OCI-LY1 (cell line): Measurements from ENCODE around the gene SLC16A4.

Source experiments
- H2AFZ ChIP-seq: fragments of 200-600 bp; sonication (generic), shearing (Covaris generic); 2 replicates; pipeline ENCODE4 v1.6.0; 2014; ENCODE audit warnings: antibody characterized with exemption, mild to moderate bottlenecking, low read length
- H3F3A ChIP-seq: fragments of 200-600 bp; sonication (generic), shearing (Covaris generic); 2 replicates; pipeline ENCODE4 v1.6.0; 2014; ENCODE audit warnings: mild to moderate bottlenecking, antibody characterized with exemption, low read length, moderate library complexity; ENCODE audit not compliant: insufficient read depth
- H3K27ac ChIP-seq: fragments of 200-600 bp; sonication (generic); 2 replicates; pipeline ENCODE4 v1.5.1; 2014; ENCODE audit warnings: low read length, mixed run types, mild to moderate bottlenecking, low read depth; ENCODE audit not compliant: poor library complexity, severe bottlenecking
- H3K27me3 ChIP-seq: fragments of 200-600 bp; sonication (generic); 2 replicates; pipeline ENCODE4 v1.6.0; 2014; ENCODE audit warnings: antibody characterized with exemption, mild to moderate bottlenecking, low read length, moderate library complexity; ENCODE audit not compliant: insufficient read depth
- H3K36me3 ChIP-seq: fragments of 200-600 bp; sonication (generic); 2 replicates; pipeline ENCODE4 v1.6.1; 2014; ENCODE audit warnings: mild to moderate bottlenecking, antibody characterized with exemption, low read length, moderate library complexity, mixed read lengths; ENCODE audit not compliant: insufficient read depth
- H3K4me1 ChIP-seq: fragments of 200-600 bp; sonication (generic); 2 replicates; pipeline ENCODE4 v1.5.1; 2014; ENCODE audit warnings: mild to moderate bottlenecking, low read length, moderate library complexity; ENCODE audit not compliant: insufficient read depth, severe bottlenecking
- H3K4me2 ChIP-seq: fragments of 200-600 bp; sonication (generic), shearing (Covaris generic); 2 replicates; pipeline ENCODE4 v1.6.1; 2014; ENCODE audit warnings: low read length
- H3K4me3 ChIP-seq: fragments of 200-600 bp; sonication (generic); 2 replicates; pipeline ENCODE4 v1.5.1; 2014; ENCODE audit warnings: low read length, low read depth, mild to moderate bottlenecking, mixed read lengths; ENCODE audit not compliant: poor library complexity, severe bottlenecking
- H3K79me2 ChIP-seq: fragments of 200-600 bp; shearing (Covaris generic); 2 replicates; pipeline ENCODE4 v1.6.1; 2016; ENCODE audit warnings: mixed run types, low read length, mixed read lengths; ENCODE audit not compliant: insufficient read depth
- H3K9ac ChIP-seq: fragments of 200-600 bp; sonication (generic), shearing (Covaris generic); 2 replicates; pipeline ENCODE4 v1.6.1; 2014; ENCODE audit warnings: mild to moderate bottlenecking, low read length, mixed read lengths
- H3K9me2 ChIP-seq: fragments of 200-600 bp; sonication (generic), shearing (Covaris generic); 2 replicates; pipeline ENCODE4 v1.6.1; 2014; ENCODE audit warnings: low read depth, mild to moderate bottlenecking, low read length, mixed read lengths
- H3K9me3 ChIP-seq: fragments of 200-600 bp; shearing (Covaris generic); 2 replicates; pipeline ENCODE4 v1.6.1; 2014; ENCODE audit warnings: low read length, mixed read lengths
- H4K20me1 ChIP-seq: fragments of 200-600 bp; sonication (generic), shearing (Covaris generic); 2 replicates; pipeline ENCODE4 v1.6.0; 2016; ENCODE audit warnings: mild to moderate bottlenecking, low read length; ENCODE audit not compliant: insufficient read depth
- EZH2 ChIP-seq: fragments of 200-600 bp; sonication (generic), shearing (Covaris generic); IDR thresholded peaks from 2 replicates; pipeline ENCODE4 v1.8.0; 2017; ENCODE audit warnings: borderline replicate concordance, mixed run types, mild to moderate bottlenecking, antibody characterized with exemption, low read length, moderate library complexity, mixed read lengths
- TF ChIP-seq, protein P1 (sequence below): fragments of 200-600 bp; sonication (generic), shearing (Covaris generic); IDR thresholded peaks from 2 replicates; pipeline ENCODE4 v1.5.1; 2017; ENCODE audit warnings: mild to moderate bottlenecking, antibody characterized with exemption, low read length, moderate library complexity, mixed read lengths

Gene SLC16A4

DNA sequence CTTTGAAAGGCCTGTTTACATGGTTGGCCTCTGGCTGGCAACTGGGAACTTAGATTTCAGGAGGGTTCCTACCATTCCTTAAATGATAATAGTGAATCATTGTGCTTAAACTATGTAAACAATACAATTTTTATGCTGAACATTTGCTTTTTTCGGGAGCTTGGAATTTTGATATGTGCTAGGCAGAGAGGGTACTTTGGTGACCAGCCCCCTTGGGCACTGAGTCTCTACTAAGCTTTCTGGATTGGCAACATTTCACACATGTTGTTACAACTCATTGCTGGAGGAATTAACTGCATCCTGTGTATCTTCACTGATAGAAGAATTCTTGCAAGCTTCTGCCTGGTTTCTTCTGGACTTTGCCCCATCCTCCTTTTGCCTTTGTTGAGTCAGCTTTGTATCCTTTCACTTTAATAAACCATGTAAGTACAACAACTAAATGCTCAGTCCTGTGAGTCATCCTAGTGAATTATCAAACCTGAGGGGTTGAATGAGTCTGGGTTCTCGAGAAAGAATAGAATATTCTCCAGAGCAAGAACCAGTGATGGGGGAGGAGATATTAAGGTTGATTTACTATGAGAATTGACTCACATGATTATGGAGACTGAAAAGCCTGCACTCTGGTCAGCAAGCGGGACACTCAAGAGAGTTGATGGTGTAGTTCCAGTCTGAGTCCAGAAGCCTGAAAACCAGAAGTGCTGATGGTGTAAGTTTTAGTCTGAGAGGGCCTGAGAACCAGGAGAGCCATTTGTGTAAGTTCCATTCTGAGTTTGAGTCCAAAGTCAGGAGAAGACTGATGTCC lies 3.1 kb upstream of the SLC16A4 start:
- Histone ChIP-seq H3K9me2 (no peaks in the 10 kb centered on the region), H3K9ac (no peak overlapping the region), H3F3A (no peaks in the 10 kb centered on the region), H3K4me2 (no peak overlapping the region), H2AFZ (no peak overlapping the region), H3K9me3 (no peaks in the 10 kb centered on the region), H3K4me3 (no peak overlapping the region), H3K27me3 (no peaks in the 10 kb centered on the region), H3K27ac (no peak overlapping the region), H3K36me3 (peaks cover 12% of the 10 kb centered on the region), H4K20me1 (no peaks in the 10 kb centered on the region), H3K79me2 (no peaks in the 10 kb centered on the region), H3K4me1 (peaks cover 24% of the 10 kb centered on the region)
- TF ChIP-seq EZH2 = no peak
- TF ChIP-seq, protein P1, sequence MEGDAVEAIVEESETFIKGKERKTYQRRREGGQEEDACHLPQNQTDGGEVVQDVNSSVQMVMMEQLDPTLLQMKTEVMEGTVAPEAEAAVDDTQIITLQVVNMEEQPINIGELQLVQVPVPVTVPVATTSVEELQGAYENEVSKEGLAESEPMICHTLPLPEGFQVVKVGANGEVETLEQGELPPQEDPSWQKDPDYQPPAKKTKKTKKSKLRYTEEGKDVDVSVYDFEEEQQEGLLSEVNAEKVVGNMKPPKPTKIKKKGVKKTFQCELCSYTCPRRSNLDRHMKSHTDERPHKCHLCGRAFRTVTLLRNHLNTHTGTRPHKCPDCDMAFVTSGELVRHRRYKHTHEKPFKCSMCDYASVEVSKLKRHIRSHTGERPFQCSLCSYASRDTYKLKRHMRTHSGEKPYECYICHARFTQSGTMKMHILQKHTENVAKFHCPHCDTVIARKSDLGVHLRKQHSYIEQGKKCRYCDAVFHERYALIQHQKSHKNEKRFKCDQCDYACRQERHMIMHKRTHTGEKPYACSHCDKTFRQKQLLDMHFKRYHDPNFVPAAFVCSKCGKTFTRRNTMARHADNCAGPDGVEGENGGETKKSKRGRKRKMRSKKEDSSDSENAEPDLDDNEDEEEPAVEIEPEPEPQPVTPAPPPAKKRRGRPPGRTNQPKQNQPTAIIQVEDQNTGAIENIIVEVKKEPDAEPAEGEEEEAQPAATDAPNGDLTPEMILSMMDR = no peak

DNA sequence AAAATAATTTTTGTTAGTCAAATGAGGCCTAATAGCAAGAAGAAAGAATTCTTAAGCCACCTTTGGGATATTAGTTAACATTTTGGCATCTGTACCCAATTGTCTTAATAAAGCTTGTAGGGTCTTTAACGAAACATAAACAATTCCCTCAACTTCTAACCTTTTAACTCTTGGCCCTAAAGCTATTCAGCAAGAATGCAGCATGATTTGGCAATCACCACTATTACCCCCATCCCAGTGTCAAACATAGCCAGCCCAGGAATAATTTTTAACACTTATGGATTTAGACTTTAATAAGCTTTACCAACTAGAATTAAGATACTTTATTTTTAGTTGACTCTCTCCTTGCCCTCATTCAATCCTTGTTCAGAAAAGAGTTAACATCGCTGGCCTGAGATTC lies 2.5 kb upstream of the SLC16A4 start:
- no peak overlapping the region for H3K4me2 ChIP-seq
- no peaks in the 10 kb centered on the region for H3K9me3 ChIP-seq
- H3F3A ChIP-seq = no peaks in the 10 kb centered on the region
- H3K27ac ChIP-seq = no peak overlapping the region
- TF ChIP-seq EZH2 = no peak
- TF ChIP-seq, protein P1 = no peak
- H2AFZ ChIP-seq = no peak overlapping the region
- H3K9me2 ChIP-seq = no peaks in the 10 kb centered on the region
- peaks cover 27% of the 10 kb centered on the region for H3K4me1 ChIP-seq
- no peaks in the 10 kb centered on the region for H4K20me1 ChIP-seq
- H3K9ac ChIP-seq = no peak overlapping the region
- H3K27me3 ChIP-seq = no peaks in the 10 kb centered on the region
- no peak overlapping the region for H3K4me3 ChIP-seq
- no peaks in the 10 kb centered on the region for H3K79me2 ChIP-seq
- H3K36me3 ChIP-seq = peaks cover 8% of the 10 kb centered on the region

DNA sequence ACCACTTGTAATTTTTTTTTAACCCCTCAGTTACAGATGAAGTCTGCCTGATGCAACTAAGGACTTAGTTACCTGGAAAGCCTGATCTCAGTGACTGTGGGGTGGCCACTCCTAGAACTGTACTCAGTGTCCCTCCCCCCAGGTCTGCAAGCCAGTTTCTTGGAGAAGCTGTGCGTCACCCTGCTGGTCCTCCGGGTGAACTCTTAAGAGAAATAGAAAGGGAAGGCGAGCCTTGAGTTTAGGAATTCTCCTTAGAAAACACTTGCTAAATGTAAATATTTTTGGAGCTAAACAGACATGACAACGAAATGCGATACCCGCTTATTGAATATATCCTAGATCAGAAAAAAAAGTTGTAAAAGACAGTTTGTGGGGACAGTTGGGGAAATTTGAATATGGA lies 730 bp downstream of the SLC16A4 start:
- Histone ChIP-seq H4K20me1 (no peaks in the 10 kb centered on the region), H3K4me1 (peaks cover 52% of the 10 kb centered on the region), H3K27me3 (no peaks in the 10 kb centered on the region), H3K4me3 (peak overlapping the region; percentile 44), H3K27ac (no peak overlapping the region), H3K9me3 (no peaks in the 10 kb centered on the region), H2AFZ (no peak overlapping the region), H3K9me2 (no peaks in the 10 kb centered on the region), H3K36me3 (peaks cover 14% of the 10 kb centered on the region), H3K4me2 (peak overlapping the region; percentile 50), H3K9ac (peak overlapping the region; percentile 17; the same call in 1 of the 2 replicates), H3K79me2 (no peaks in the 10 kb centered on the region), H3F3A (no peaks in the 10 kb centered on the region)
- TF ChIP-seq EZH2 = no peak
- TF ChIP-seq, protein P1 = no peak
